Measurements from ENCODE around the gene CREB3L2. TPM values are rescaled to one million over a fixed set of nuclear protein-coding genes. Genes with fewer than 3 reads are reported as not detected.

Gene CREB3L2
- total RNA-seq, 4 donors from 2014 or later = 10.9 to 24.5 (median 14.1) TPM

DNA sequence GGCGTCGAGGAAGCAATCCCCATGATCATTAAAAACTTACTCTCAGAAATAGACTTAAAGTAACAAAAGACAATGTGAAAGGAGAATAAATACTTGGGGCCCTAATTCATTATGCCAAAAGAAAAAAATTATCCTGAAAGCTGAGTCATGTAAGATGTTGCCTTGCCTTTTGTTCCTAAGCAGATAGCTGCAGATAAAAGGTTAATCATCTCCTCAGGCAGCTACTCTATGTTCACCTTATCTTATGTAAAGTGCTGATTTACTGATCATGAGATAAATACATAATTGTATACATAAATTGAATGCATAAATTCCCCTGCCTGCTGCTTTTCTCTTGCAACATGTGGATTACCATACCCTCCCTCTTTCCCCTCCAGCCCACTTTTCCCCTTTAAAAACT, 28.1 kb upstream of the CREB3L2 start:
- Histone ChIP-seq H3K27ac (no peak overlapping the region), H3K4me1 (peaks cover 6% of the 10 kb centered on the region), H3K36me3 (no peaks in the 10 kb centered on the region), H3K27me3 (peaks cover 12% of the 10 kb centered on the region), H3K4me3 (no peak overlapping the region), H3K9me3 (no peaks in the 10 kb centered on the region)
- TF ChIP-seq EP300 (IDR thresholded peaks at IDR 0.05) (no peak), POLR2AphosphoS5 (IDR thresholded peaks at IDR 0.05) (no peak), CTCF (IDR thresholded peaks at IDR 0.05) (no peak), POLR2A (IDR thresholded peaks at IDR 0.05) (no peak)
- WGBS = 53% methylated on average over 2 of the region's 2 CpGs
- no peak for DNase-seq (ENCODE audit: low spot score in 2 of 2)

GRCh38 chr7:138029126-138029525, 27.2 kb upstream of the CREB3L2 start:
- TF ChIP-seq POLR2A (IDR thresholded peaks at IDR 0.05) (no peak), POLR2AphosphoS5 (IDR thresholded peaks at IDR 0.05) (no peak)
- Histone ChIP-seq H3K4me1 (peaks cover 6% of the 10 kb centered on the region), H3K36me3 (no peaks in the 10 kb centered on the region), H3K27ac (no peak overlapping the region), H3K27me3 (peaks cover 12% of the 10 kb centered on the region), H3K9me3 (no peaks in the 10 kb centered on the region), H3K4me3 (no peak overlapping the region)
- WGBS = 81% methylated on average over 4 of the region's 4 CpGs
- DNase-seq (ENCODE audit: low spot score in 2 of 2) = no peak

- WGBS = 56% methylated on average over 2 of the region's 2 CpGs
Measured at GRCh38 chr7:138027100-138027499, 25.2 kb upstream of the CREB3L2 start.

GRCh38 chr7:138025215-138026186, 23.6 kb upstream of the CREB3L2 start:
- Histone ChIP-seq H3K36me3 (no peaks in the 10 kb centered on the region), H3K9me3 (no peaks in the 10 kb centered on the region), H3K4me3 (no peak overlapping the region), H3K4me1 (peaks cover 6% of the 10 kb centered on the region), H3K27me3 (peaks cover 6% of the 10 kb centered on the region), H3K27ac (no peak overlapping the region)
- DNase-seq (ENCODE audit: low spot score in 2 of 2) = no peak
- no peak for TF ChIP-seq CTCF (IDR thresholded peaks at IDR 0.05)
- no peak for TF ChIP-seq EP300 (IDR thresholded peaks at IDR 0.05)
- TF ChIP-seq POLR2A (IDR thresholded peaks at IDR 0.05) = no peak
- TF ChIP-seq POLR2AphosphoS5 (IDR thresholded peaks at IDR 0.05) = no peak
- WGBS = 88% methylated on average over 1 of the region's 1 CpG

More at GRCh38 chr7:138027100-138027499, 25.2 kb upstream of the CREB3L2 start:
- Histone ChIP-seq H3K36me3 (no peaks in the 10 kb centered on the region), H3K4me3 (no peak overlapping the region), H3K4me1 (peaks cover 6% of the 10 kb centered on the region), H3K27ac (no peak overlapping the region), H3K27me3 (peaks cover 6% of the 10 kb centered on the region), H3K9me3 (no peaks in the 10 kb centered on the region)
- DNase-seq (ENCODE audit: low spot score in 2 of 2) = no peak
- TF ChIP-seq CTCF (IDR thresholded peaks at IDR 0.05) (no peak), POLR2AphosphoS5 (IDR thresholded peaks at IDR 0.05) (no peak), POLR2A (IDR thresholded peaks at IDR 0.05) (no peak), EP300 (IDR thresholded peaks at IDR 0.05) (no peak)

- DNase-seq (ENCODE audit: low spot score in 2 of 2) = no peak
- H3K27ac ChIP-seq = no peak overlapping the region
- WGBS = 89% methylated on average over 4 of the region's 4 CpGs
Measured at GRCh38 chr7:138024765-138025164, 22.9 kb upstream of the CREB3L2 start.

More at GRCh38 chr7:138024765-138025164, 22.9 kb upstream of the CREB3L2 start:
- H3K27me3 ChIP-seq = peaks cover 6% of the 10 kb centered on the region
- TF ChIP-seq EP300 (IDR thresholded peaks at IDR 0.05) = no peak
- TF ChIP-seq POLR2A (IDR thresholded peaks at IDR 0.05) = no peak
- no peak for TF ChIP-seq POLR2AphosphoS5 (IDR thresholded peaks at IDR 0.05)
- no peak for TF ChIP-seq CTCF (IDR thresholded peaks at IDR 0.05)
- H3K9me3 ChIP-seq = no peaks in the 10 kb centered on the region
- no peak overlapping the region for H3K4me3 ChIP-seq
- peaks cover 2% of the 10 kb centered on the region for H3K4me1 ChIP-seq
- no peaks in the 10 kb centered on the region for H3K36me3 ChIP-seq

Data from suprapubic skin (tissue), 4 donors.